HepG2 (cell line): ENCODE measurements around the gene DDT. TPM values are rescaled to one million over a fixed set of nuclear protein-coding genes. Genes with fewer than 3 reads are reported as not detected.
A peak's percentile ranks its signal among the peaks of the same experiment; 100 is the strongest.

Experiments
- BCL6 ChIP-seq: IDR thresholded peaks from 2 replicates; pipeline ENCODE4 v1.6.1; 2016; ENCODE audit warnings: missing genetic modification reagents, missing compliant biosample characterization
- ELF1 ChIP-seq: sonication (generic); formaldehyde crosslinking; IDR thresholded peaks from 2 replicates; pipeline ENCODE4 v1.4.0; 2020; ENCODE audit warnings: missing genetic modification reagents
- HNF4G ChIP-seq, 2 experiments: sonication (generic) in 1 of 2; formaldehyde crosslinking in 1 of 2; IDR thresholded peaks; 2 replicates each; pipeline versions ENCODE4 v1.4.0 to v1.6.1; 2011 to 2020; ENCODE audit warnings: borderline replicate concordance in 2 of 2, low read depth in 2 of 2, mild to moderate bottlenecking in 2 of 2, low read length in 1 of 2, missing genetic modification reagents in 1 of 2, moderate library complexity in 1 of 2
- KDM2A ChIP-seq: sonication (generic); formaldehyde crosslinking; IDR thresholded peaks from 2 replicates; pipeline ENCODE4 v1.4.0; 2020; ENCODE audit warnings: low read depth, missing genetic modification reagents, borderline replicate concordance
- ZBTB10 ChIP-seq: sonication (generic); formaldehyde crosslinking; IDR thresholded peaks from 2 replicates; pipeline ENCODE4 v1.4.0; 2020; ENCODE audit warnings: missing genetic modification reagents, borderline replicate concordance
- ZBTB25 ChIP-seq: IDR thresholded peaks from 2 replicates; pipeline ENCODE4 v1.6.1; 2018; ENCODE audit warnings: missing genetic modification reagents
- ZNF275 ChIP-seq: sonication (generic); formaldehyde crosslinking; IDR thresholded peaks from 2 replicates; pipeline ENCODE4 v1.8.0; 2022; ENCODE audit warnings: missing genetic modification reagents, mild to moderate bottlenecking, inconsistent platforms, borderline replicate concordance
- ZNF562 ChIP-seq: sonication (generic); formaldehyde crosslinking; IDR thresholded peaks from 2 replicates; pipeline ENCODE4 v1.8.0; 2022; ENCODE audit warnings: missing genetic modification reagents, borderline replicate concordance
- polyA plus RNA-seq, 8 experiments: library from polyadenylated mRNA; depleted of rRNA in 3 of 8; stranded (reverse) in 7 of 8; unstranded in 1 of 8; fragments of >200 nt; fragmentation: Illumina TruSeq in 4 of 8; extraction: Trizol in 4 of 8; gene quantifications; 2 replicates each; pipeline versions ENCODE4 v1.2.1 to v1.2.3, GENCODE V29; 2011 to 2016; ENCODE audit warnings: low read depth in 4 of 8, missing spikeins in 1 of 8, mixed read lengths in 1 of 8; ENCODE audit not compliant: insufficient read depth in 1 of 8
- total RNA-seq, 5 experiments: library from RNA; depleted of rRNA; stranded (reverse); fragments of >200 nt; fragmentation: Illumina TruSeq; extraction: Trizol; gene quantifications; 2 replicates each; pipeline ENCODE4 v1.2.3, GENCODE V29; 2016; ENCODE audit warnings: low read depth in 1 of 5

Gene DDT
- total and polyA plus RNA-seq, 2 of the 13 experiments (the other 11 are each of a cell fraction or from before 2014, with no cell fraction given): 143 to 181 TPM

- no peak for TF ChIP-seq HNF4G (IDR thresholded peaks at IDR 0.05; ENCODE audit: borderline replicate concordance, low read depth, low read length)
- no peak for TF ChIP-seq HNF4G (CRISPR knock-in tag; IDR thresholded peaks at IDR 0.05; ENCODE audit: borderline replicate concordance, low read depth)
- no peak for TF ChIP-seq KDM2A (CRISPR knock-in tag)
- no peak for TF ChIP-seq ZNF562 (CRISPR knock-in tag)
- no peak for TF ChIP-seq ZBTB25 (CRISPR knock-in tag)
- peak; percentile 55; the same call in 1 of the 2 replicates for TF ChIP-seq ZBTB10 (CRISPR knock-in tag)
- TF ChIP-seq ZNF275: 0 out of 2 replicates have a peak, but pooled peaks have one; percentile 45
- TF ChIP-seq ELF1 (CRISPR knock-in tag): no peak
- no peak for TF ChIP-seq BCL6 (CRISPR knock-in tag)
Measured at GRCh38 chr22:24010018-24010391, 35.8 kb upstream of the DDT start (continued).
